ENCODE results near the gene LY6G6C. TPM values are rescaled to one million over a fixed set of nuclear protein-coding genes. Genes with fewer than 3 reads are reported as not detected.

LY6G6C gene
- total RNA-seq, 3 donors from 2014 or later: not detected

GRCh38 chr6:31722173-31722572, 627 bp upstream of the LY6G6C start:
- H3K36me3 ChIP-seq: peaks cover 4% of the 10 kb centered on the region
- TF ChIP-seq CTCF (IDR thresholded peaks at IDR 0.05): no peak
- no peak for TF ChIP-seq POLR2A (IDR thresholded peaks at IDR 0.05)
- no peak for TF ChIP-seq POLR2AphosphoS5 (IDR thresholded peaks at IDR 0.05)
- no peak overlapping the region for H3K4me3 ChIP-seq
- H3K27ac ChIP-seq: no peak overlapping the region
- peaks cover 3 to 6% of the 10 kb centered on the region in 2 donors for H3K4me1 ChIP-seq
- intact Hi-C loops (cut with DNase I; ENCODE audit: low total_unique reads): no loop called here
- DNase-seq (ENCODE audit: low spot score in 2 of 2): no peak
- H3K27me3 ChIP-seq: no peaks in the 10 kb centered on the region
- H3K9me3 ChIP-seq: no peaks in the 10 kb centered on the region

DNA sequence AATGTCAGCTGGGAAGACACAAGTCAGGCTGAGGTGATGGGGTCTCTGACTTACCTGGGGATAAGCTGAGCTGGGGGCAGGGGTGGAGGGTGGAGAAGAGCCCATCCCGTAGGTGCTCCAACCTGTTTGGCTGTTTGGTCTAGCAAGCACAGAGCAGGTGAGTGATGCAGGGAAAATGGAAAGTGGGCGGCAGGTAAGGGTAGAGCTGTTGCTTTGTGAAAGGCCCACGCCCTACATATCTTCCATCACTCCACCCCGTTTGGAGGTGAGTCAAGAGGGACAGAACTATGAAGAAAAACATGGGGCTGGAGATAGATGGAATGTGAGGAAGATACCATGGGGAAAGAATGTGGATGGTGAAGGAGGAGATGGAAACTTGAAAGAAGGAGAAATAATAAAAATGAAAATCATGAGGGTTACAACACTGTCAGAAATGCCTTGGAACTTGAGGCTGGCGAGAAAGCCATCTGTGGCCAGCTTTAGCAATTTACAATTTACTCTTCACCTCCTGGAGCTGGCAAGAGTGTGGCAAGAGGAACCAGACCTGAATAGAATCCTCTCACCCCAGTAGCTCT, 1.3 kb downstream of the LY6G6C start:
- H3K36me3 ChIP-seq: no peaks in the 10 kb centered on the region
- intact Hi-C loops (cut with DNase I; ENCODE audit: low total_unique reads): no loop called here
- peaks cover 3 to 6% of the 10 kb centered on the region in 2 donors for H3K4me1 ChIP-seq

GRCh38 chr6:31719001-31719400, 2.5 kb downstream of the LY6G6C start:
- Histone ChIP-seq H3K4me1 (peaks cover 3 to 6% of the 10 kb centered on the region in 2 donors), H3K27ac (peak overlapping the region; percentile 87 to 88), H3K9me3 (no peaks in the 10 kb centered on the region), H3K27me3 (no peaks in the 10 kb centered on the region), H3K36me3 (no peaks in the 10 kb centered on the region), H3K4me3 (no peak overlapping the region)
- DNase-seq (ENCODE audit: low spot score in 2 of 2): no peak
- intact Hi-C loops (cut with DNase I; ENCODE audit: low total_unique reads): no loop called here
- TF ChIP-seq POLR2A (IDR thresholded peaks at IDR 0.05) (no peak), POLR2AphosphoS5 (IDR thresholded peaks at IDR 0.05) (no peak), CTCF (IDR thresholded peaks at IDR 0.05) (no peak)

More for the DNA sequence above, 1.3 kb downstream of the LY6G6C start:
- H3K27me3 ChIP-seq: no peaks in the 10 kb centered on the region
- H3K9me3 ChIP-seq: no peaks in the 10 kb centered on the region
- TF ChIP-seq POLR2AphosphoS5 (IDR thresholded peaks at IDR 0.05) (no peak), CTCF (IDR thresholded peaks at IDR 0.05) (no peak), POLR2A (IDR thresholded peaks at IDR 0.05) (no peak)
- peak overlapping the region; percentile 25 to 45 for H3K27ac ChIP-seq
- no peak for DNase-seq (ENCODE audit: low spot score in 2 of 2)
- H3K4me3 ChIP-seq: no peak overlapping the region

- DNase-seq (ENCODE audit: low spot score in 2 of 2): peak; percentile 75 to 85
- TF ChIP-seq POLR2A (IDR thresholded peaks at IDR 0.05) (no peak), POLR2AphosphoS5 (IDR thresholded peaks at IDR 0.05) (peak in 2 of 3 donors; percentile 27 to 32)
- intact Hi-C loops (cut with DNase I; ENCODE audit: low total_unique reads): loop anchor here (1.0 kb wide), 1 partner anchor 16 kb away; no protein-coding TSS in a partner anchor
- Histone ChIP-seq H3K4me3 (no peak overlapping the region), H3K4me1 (peaks cover 3 to 6% of the 10 kb centered on the region in 2 donors), H3K27me3 (no peaks in the 10 kb centered on the region), H3K9me3 (no peaks in the 10 kb centered on the region), H3K36me3 (no peaks in the 10 kb centered on the region), H3K27ac (peak overlapping the region; percentile 87 to 88)
Observed at GRCh38 chr6:31718265-31718664, 3.3 kb downstream of the LY6G6C start.

GRCh38 chr6:31717499-31718222, 3.9 kb downstream of the LY6G6C start:
- TF ChIP-seq POLR2AphosphoS5 (IDR thresholded peaks at IDR 0.05): peak in 1 of 3 donors; percentile 20
- peak in 1 of 3 donors; percentile 33 for TF ChIP-seq CTCF (IDR thresholded peaks at IDR 0.05)
- TF ChIP-seq POLR2A (IDR thresholded peaks at IDR 0.05): no peak
- Histone ChIP-seq H3K4me1 (peaks cover 3 to 6% of the 10 kb centered on the region in 2 donors), H3K9me3 (no peaks in the 10 kb centered on the region), H3K36me3 (no peaks in the 10 kb centered on the region), H3K4me3 (peak overlapping the region in 1 of 3 donors; percentile 17), H3K27ac (peak overlapping the region; percentile 87 to 88), H3K27me3 (no peaks in the 10 kb centered on the region)
- peak; percentile 63 to 84 for DNase-seq (ENCODE audit: low spot score in 2 of 2)
- intact Hi-C loops (cut with DNase I; ENCODE audit: low total_unique reads): loop anchor here (1.0 kb wide), 1 partner anchor 15 kb away; no protein-coding TSS in a partner anchor

All from breast epithelium (tissue), 4 donors.